Endothelial cell of hepatic sinusoid (primary cell): ENCODE results near the gene IGFL1.
"Not testable (repeated sequence)": the region's sequence is repeated elsewhere in the genome, so short reads cannot be mapped to it uniquely, and the experiment has no call there.

Source experiments
- in situ Hi-C: cut with HindIII; loops from 2 replicates; pipeline ENCODE4 v1.10.0; 2017; ENCODE audit warnings: low sequenced_read_pairs

The IGFL1 gene

DNA sequence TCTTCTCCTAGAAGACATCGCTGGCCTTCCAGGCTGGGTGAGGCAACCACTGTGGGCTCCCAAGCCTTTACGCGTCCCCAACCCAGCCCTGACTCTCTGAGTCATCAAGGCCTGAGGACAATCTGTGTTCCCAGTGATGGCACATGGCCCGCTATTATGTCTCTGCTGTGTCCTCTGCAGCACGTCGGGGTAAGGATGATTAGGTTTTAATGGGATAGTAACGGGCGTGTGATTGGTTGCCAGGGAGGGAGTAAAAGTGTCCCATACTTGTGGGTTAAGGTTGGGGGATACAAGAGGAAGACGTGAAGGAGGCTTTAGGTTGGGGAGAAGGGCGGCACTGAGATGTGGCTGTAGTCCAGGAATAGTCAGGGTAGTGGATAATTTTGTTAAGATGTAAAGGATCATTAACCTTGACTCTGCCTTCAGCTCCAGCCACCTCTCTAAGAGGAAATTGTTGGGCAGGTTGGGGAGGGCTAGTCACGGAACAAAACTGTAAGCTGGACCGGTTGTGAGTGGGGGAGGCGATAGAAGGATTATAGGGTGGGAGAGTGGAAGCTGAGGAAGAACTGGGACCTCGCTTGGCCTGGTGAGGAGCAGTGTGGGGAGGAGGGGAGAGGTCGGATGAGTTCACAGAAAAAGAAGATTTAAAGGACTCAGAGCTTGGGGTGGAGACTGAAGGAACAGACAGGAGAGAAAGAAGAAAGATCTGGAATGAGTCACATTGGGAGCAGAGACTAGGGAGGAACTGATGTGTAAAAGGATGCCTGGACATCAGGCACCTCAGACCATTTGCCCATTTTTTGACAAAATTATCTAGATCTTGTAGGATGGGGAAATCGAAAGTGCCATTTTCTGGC lies 27.9 kb upstream of the IGFL1 start:
- in situ Hi-C loops = no loop called here

DNA sequence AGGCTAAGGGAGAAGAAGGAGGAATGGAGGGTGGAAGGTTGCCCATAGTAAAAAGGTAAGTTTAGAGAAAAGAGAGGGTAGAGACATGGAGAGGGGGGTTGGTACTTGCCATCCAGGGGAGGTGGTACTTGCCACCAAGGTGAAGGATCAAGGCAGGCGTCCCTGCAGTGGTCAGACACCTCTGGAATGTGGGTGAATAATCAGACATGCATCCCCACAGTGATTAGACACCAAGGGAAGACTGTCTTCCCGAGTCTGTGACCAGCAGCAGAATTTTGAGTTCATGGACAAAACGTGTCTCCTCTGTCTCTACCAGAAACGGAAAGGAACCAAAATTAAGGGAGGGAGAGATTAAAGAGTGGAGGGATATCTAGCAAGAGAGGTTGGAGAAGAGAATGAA lies 27.1 kb upstream of the IGFL1 start:
- in situ Hi-C loops = no loop called here

- in situ Hi-C loops = no loop called here
Observed at GRCh38 chr19:46202872-46203860, 26.4 kb upstream of the IGFL1 start.

DNA sequence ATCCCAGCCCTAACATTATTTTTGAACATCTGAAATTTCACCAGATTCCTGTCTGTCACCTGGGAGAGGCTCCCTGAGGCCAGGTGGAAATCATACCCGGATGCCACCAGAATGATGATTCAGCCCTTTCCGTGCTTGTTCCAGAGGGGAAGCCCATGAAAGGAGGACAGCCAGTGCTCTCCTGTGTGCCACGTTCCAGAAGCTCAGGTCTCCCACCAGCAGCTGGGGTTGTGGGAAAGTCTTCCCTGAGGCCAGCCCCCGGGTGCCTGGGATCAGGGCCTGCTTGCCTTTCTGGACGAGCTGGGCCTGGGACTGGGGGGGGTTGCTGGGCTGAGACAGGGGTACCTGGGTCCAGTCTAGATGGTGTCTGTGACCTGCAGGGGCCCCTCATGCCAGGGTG lies 25.5 kb upstream of the IGFL1 start:
- in situ Hi-C loops = no loop called here

DNA sequence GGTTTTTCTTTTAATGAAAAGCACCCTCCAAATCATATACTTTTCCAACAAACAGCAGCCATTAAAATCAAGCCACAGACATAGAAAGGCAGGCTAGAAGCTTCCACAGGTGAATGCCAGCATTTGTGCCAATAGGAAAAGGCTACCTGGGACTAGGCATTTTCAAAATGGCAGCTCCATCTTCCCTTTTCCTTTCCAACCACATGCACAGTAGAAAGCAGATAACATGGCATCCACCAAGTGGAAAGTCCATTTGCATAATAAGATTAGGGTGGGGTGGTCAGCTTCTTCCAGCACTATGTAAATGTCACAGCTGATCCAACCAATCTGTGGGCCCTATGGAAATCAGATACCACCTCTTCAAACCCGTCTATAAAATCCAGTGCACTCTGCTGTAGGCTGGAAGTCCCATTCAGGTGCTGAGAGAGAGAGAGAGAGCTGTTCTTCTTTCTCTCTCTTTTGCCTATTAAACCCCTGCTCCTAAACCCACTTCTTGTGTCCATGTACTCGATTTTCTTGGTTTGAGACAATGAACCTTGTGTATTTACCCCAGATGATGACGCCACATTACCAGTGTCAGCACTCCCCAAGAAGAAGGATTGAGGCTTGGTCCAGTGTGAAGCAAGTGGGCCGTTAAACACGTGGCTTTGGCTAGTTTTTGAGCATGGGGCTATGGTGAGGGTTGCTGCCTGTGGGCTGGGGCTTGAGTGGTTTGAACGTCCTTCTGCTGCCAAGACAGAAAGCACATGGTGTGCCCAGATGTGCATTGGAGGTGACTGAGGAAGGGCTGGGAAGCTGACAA lies 24.2 kb upstream of the IGFL1 start:
- in situ Hi-C loops = loop anchor here (5.0 kb wide), 1 partner anchor 33 kb away; no protein-coding TSS in a partner anchor

DNA sequence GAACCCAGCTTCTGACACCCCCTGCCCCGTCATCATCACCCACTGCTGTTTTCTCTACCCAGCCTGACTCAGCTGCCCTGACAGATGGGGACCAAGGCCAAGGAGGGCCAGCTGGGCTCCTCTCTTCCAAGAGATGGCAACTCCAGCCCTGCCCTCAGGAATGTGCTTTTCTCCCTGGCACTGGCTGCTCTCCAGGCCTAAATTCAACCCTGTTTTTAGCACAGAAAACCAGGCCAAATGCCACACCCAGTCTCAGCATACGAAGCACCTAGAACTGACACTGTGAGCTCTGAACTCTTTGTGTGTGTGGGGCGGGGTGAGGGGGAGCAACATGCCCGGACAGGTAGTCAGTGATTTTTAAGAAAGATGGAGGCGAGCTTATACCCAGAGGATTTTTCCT lies 23.4 kb upstream of the IGFL1 start:
- in situ Hi-C loops = loop anchor here (5.0 kb wide), 1 partner anchor 34 kb away; no protein-coding TSS in a partner anchor

- in situ Hi-C loops = loop anchor here (5.0 kb wide), 1 partner anchor 34 kb away; no protein-coding TSS in a partner anchor
Observed at GRCh38 chr19:46206682-46207081, 22.9 kb upstream of the IGFL1 start.

GRCh38 chr19:46207858-46208257 lies 21.7 kb upstream of the IGFL1 start:
- in situ Hi-C loops = loop anchor here (5.0 kb wide), 1 partner anchor 36 kb away; no protein-coding TSS in a partner anchor

DNA sequence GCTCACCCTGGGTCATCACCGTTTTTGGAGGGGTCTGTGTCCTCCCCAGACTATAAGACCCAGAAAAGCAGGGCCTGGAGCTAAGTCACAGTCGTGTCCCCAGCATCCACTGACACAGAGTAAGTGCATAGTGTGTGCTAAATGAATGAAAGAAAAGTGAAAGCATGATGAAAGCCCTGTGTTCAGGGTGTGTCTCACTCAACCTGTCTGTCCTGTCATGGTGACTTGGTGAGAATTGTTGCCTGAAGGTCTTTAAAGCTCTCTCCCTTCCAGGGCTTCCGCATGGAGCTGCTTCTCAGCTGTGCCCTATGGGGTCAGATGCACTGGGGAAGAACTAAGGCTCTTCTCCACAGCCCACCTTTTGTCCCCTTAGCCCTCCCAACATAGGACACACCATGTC lies 20.5 kb upstream of the IGFL1 start:
- in situ Hi-C loops = loop anchor here (5.0 kb wide), 1 partner anchor 37 kb away; no protein-coding TSS in a partner anchor

DNA sequence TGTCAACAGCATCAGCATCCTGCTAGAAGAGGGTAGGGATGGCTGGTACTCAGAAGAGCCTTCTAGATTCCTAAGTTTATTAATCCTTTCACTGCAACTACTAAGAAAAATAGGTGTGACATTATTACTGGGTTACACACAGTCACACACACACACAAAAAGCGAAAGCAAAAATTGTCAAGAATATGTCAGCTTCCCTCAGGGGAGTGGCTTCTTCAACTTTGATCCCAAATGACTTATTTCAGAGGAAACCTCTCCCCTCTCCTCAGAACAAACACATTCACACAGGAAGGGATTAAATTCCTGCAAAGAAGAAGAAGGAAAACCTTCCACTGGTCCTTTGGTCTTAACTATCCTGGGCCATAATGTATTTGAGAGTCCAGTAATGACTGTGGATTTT lies 20.1 kb upstream of the IGFL1 start:
- in situ Hi-C loops = loop anchor here (5.0 kb wide), 1 partner anchor 37 kb away; no protein-coding TSS in a partner anchor

GRCh38 chr19:46210669-46211068 lies 18.9 kb upstream of the IGFL1 start:
- in situ Hi-C loops = no loop called here

GRCh38 chr19:46211201-46211881 lies 18.2 kb upstream of the IGFL1 start:
- in situ Hi-C loops = no loop called here

GRCh38 chr19:46212592-46212991 lies 16.9 kb upstream of the IGFL1 start:
- in situ Hi-C loops = not testable (repeated sequence)

GRCh38 chr19:46213156-46213555 lies 16.4 kb upstream of the IGFL1 start:
- in situ Hi-C loops = no loop called here

- in situ Hi-C loops = no loop called here
Observed at GRCh38 chr19:46213806-46214205, 15.7 kb upstream of the IGFL1 start.

GRCh38 chr19:46216612-46217011 lies 12.9 kb upstream of the IGFL1 start:
- in situ Hi-C loops = no loop called here

DNA sequence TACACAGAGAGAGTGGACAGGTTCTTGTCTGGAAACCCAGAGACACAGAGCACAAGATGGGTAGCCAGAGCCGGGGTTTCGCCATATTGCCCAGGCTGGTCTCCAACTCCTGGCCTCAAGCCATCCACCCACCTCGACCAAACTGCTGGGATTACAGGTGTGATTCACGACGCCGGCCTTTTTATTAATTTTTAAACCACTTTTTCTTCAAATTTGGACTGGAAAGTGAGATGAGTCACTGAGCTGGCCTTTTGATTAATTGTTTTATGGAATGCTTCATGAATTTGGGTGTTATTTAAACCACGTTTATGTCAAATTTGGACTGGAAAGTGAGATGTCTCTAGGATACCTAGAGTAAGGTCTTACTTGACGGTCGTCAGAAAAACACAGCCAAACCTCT lies 12.1 kb upstream of the IGFL1 start:
- in situ Hi-C loops = no loop called here

- in situ Hi-C loops = no loop called here
Observed at GRCh38 chr19:46218160-46218559, 11.4 kb upstream of the IGFL1 start.

GRCh38 chr19:46220038-46220615 lies 9.4 kb upstream of the IGFL1 start:
- in situ Hi-C loops = no loop called here

DNA sequence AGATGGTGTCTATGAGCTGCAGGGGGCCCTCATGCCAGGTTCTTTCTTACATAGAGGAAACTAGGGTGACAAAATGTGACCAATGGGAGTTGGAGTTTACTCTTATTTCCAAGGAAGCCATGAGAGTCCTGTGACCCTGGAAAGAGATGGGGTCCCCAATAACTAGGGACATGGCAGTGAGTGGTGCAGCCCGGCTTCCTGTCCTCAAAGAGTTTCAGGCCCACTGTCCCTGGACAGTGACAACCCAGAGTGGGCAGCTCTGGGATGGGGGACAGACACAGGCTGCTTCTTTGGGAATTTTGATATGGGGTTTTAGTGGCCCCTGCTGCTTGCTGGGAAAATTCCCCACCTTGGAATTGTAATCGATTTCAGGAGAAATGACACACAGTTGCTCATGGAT lies 8.4 kb upstream of the IGFL1 start:
- in situ Hi-C loops = no loop called here
